Measurements from ENCODE around the gene FGD6.
"Not testable (repeated sequence)": the region's sequence is repeated elsewhere in the genome, so short reads cannot be mapped to it uniquely, and the experiment has no call there.

DNA sequence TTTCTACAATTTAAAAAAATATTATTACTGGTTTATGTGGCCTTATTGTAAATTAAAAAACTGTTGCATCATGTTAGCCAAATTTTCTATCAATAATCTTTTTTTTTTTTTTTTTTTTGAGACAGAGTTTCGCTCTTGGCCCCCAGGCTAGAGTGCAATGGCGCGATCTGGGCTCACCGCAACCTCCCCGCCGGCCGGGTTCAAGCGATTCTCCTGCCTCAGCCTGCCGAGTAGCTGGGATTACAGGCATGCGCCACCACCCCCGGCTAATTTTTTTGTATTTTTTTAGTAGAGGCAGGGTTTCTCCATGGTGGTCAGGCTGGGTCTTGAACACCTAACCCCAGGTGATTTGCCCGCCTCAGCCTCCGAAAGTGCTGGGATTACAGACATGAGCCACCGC lies 16.9 kb upstream of the FGD6 start:
- TF ChIP-seq, protein P1, sequence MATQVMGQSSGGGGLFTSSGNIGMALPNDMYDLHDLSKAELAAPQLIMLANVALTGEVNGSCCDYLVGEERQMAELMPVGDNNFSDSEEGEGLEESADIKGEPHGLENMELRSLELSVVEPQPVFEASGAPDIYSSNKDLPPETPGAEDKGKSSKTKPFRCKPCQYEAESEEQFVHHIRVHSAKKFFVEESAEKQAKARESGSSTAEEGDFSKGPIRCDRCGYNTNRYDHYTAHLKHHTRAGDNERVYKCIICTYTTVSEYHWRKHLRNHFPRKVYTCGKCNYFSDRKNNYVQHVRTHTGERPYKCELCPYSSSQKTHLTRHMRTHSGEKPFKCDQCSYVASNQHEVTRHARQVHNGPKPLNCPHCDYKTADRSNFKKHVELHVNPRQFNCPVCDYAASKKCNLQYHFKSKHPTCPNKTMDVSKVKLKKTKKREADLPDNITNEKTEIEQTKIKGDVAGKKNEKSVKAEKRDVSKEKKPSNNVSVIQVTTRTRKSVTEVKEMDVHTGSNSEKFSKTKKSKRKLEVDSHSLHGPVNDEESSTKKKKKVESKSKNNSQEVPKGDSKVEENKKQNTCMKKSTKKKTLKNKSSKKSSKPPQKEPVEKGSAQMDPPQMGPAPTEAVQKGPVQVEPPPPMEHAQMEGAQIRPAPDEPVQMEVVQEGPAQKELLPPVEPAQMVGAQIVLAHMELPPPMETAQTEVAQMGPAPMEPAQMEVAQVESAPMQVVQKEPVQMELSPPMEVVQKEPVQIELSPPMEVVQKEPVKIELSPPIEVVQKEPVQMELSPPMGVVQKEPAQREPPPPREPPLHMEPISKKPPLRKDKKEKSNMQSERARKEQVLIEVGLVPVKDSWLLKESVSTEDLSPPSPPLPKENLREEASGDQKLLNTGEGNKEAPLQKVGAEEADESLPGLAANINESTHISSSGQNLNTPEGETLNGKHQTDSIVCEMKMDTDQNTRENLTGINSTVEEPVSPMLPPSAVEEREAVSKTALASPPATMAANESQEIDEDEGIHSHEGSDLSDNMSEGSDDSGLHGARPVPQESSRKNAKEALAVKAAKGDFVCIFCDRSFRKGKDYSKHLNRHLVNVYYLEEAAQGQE (IDR thresholded peaks at IDR 0.05; ENCODE audit: unreplicated experiment), result not testable (repeated sequence)
- TF ChIP-seq EZH2 (IDR thresholded peaks at IDR 0.05; ENCODE audit: low read depth, unreplicated experiment); POLR2AphosphoS5 (IDR thresholded peaks at IDR 0.05; ENCODE audit: low read depth); EZH2phosphoT487 (IDR thresholded peaks at IDR 0.05; ENCODE audit: unreplicated experiment); JUNB (IDR thresholded peaks at IDR 0.05; ENCODE audit: unreplicated experiment); CREB1 (CRISPR knock-in tag; IDR thresholded peaks at IDR 0.05; ENCODE audit: low read depth); ZNF331 (CRISPR knock-in tag; IDR thresholded peaks at IDR 0.05; ENCODE audit: low read depth): not testable (repeated sequence)
- TF ChIP-seq, protein P2, sequence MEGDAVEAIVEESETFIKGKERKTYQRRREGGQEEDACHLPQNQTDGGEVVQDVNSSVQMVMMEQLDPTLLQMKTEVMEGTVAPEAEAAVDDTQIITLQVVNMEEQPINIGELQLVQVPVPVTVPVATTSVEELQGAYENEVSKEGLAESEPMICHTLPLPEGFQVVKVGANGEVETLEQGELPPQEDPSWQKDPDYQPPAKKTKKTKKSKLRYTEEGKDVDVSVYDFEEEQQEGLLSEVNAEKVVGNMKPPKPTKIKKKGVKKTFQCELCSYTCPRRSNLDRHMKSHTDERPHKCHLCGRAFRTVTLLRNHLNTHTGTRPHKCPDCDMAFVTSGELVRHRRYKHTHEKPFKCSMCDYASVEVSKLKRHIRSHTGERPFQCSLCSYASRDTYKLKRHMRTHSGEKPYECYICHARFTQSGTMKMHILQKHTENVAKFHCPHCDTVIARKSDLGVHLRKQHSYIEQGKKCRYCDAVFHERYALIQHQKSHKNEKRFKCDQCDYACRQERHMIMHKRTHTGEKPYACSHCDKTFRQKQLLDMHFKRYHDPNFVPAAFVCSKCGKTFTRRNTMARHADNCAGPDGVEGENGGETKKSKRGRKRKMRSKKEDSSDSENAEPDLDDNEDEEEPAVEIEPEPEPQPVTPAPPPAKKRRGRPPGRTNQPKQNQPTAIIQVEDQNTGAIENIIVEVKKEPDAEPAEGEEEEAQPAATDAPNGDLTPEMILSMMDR (conservative IDR thresholded peaks at IDR 0.05; ENCODE audit: low read depth in 2 of 2), result not testable (repeated sequence)
